NCI-H2081 (cell line): ENCODE data around the gene PODXL.
"Not testable (repeated sequence)": the region's sequence is repeated elsewhere in the genome, so short reads cannot be mapped to it uniquely, and the experiment has no call there.

Source experiments
- DNase-seq, 2 experiments: peaks; one replicate each; lab custom pipeline; 2025; lab: John Stamatoyannopoulos, UW

Gene PODXL

GRCh38 chr7:131489196-131489595 lies 67.2 kb downstream of the PODXL start:
- no peak for DNase-seq

DNA sequence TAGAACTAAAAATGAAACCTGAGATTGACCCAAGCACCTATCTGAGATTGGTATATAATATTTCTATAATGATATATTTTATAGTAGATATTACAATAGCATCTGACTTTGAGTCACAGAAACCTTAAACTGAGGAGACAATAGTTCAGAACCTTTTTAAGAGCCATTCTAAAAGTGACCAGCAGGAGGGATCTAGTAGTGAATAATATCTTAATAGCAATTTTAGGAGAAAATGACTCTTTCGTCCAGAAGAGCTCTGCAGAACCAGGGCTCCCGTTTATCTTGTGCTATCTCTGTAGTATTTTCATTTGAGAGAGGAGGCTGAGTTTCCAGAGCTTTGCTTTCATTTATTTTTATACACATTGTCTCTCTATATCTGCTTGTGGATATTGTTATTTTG lies 68.1 kb downstream of the PODXL start:
- DNase-seq = no peak

DNA sequence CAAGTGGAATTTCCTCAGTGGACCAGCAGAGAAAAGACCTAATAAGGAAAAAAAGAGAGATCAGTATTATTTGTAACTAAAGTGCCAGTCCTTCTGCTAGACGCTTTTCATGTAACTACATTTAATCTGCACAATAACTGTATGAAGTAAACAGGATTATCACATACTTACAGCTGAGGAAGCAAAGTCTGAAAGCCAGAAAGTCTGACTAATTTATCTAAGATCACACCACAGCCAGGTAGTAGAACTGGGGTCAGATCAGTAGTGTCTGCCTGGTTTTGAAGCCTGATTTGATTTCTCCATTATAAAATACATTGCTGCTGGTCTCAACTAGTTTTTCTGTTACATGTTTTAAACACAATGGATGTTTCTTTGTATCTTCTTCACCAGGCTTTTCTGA lies 69.2 kb downstream of the PODXL start:
- DNase-seq = no peak

GRCh38 chr7:131486346-131486745 lies 70.1 kb downstream of the PODXL start:
- DNase-seq = no peak

DNA sequence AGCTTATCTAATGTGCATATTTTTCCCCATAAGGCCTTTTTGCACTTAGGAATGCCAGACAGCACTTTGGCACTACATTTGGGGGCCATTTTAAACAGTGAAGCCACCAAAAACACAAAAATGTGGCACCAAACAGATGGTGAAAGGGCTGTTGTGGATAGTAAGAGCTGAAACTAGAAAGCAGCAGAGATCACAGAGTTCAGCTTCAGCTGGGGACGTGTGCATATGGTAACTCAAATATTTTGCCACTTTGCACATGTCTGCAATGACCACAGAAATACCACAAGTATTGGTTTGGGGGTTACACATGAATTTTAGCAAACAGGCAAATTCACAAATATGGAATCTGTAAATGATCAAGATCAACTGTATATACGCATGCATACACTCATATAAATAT lies 72.8 kb downstream of the PODXL start:
- no peak for DNase-seq

GRCh38 chr7:131482800-131483199 lies 73.6 kb downstream of the PODXL start:
- DNase-seq = no peak

DNA sequence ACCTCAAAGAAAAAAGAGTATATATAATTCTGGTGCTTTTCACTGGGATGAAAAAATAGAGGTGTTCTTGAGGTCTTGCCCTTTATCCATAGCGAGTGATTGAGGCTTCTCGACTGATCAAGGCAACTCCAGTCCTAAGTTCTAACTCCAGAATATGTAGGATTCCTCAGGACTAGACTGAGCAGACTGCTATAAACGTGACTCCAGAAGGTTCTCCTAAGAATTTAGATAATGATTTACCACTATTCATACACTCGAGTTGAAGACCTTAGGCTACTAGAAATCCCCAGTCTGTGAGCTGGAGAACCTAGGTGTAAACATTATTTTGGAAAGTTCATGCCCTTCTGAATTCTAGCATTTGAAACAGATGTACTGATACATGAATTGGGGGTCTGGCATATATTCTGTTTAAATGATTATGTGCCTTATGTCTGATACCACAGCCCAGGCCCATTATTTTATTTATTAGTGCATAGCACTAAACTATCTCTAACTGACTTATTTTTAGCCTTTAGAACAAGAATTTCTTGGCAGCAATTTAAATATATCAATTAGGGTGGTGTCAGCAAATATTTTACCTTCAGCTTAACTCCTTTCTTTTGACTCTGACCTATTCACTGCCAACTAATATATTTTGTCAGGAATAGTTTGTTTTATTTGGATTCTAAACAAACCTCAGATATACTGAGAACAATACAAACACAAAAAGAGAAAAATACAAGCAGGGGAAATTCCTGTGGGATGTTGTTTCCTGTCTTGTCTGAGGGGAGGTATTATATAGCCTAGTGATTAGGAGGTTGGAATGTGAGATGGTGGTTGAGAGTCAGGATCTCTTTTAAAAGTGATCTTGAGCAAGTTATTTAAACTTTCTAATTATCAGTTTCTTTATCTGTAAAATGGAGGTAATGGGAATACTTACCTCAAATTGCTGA lies 75.8 kb downstream of the PODXL start:
- DNase-seq = no peak

- no peak for DNase-seq
These were observed 79.7 kb downstream of the PODXL start for GRCh38 chr7:131476740-131477139.

DNA sequence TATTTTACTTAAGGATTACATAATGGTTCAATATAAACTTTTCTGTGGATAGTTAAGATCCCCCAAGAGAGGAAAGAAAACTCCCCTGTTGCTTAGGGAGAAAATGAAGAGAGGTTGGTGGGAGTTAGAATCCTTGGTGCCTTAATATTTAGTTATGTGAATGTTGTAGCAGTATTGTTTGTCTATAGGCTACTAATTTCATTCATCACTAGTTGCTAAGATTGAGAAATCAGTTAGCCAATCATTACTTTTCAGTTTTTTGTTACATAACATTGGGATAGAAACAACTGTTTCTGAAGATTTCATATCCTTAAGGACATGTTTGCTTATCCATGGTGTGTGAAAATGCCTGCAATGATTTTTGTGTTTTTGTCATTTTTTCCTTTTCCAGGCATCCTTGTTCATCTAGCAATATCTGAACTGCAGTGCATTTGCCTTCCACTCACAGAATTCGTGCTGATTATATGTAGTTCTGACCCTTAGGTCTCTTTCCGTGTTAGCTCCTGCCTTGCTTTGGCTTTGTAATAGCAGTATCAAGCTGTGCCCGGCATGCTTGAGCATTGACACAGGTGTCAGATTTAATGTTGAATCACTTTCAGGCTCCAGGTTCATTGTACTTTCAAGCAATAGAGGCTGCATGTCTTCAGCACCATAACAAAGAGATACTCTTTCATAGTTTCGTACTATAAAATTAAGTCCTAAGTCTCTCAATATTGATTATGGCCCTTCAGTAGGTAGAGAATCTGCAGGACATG lies 85.0 kb downstream of the PODXL start:
- DNase-seq = peak; percentile 74 to 93

DNA sequence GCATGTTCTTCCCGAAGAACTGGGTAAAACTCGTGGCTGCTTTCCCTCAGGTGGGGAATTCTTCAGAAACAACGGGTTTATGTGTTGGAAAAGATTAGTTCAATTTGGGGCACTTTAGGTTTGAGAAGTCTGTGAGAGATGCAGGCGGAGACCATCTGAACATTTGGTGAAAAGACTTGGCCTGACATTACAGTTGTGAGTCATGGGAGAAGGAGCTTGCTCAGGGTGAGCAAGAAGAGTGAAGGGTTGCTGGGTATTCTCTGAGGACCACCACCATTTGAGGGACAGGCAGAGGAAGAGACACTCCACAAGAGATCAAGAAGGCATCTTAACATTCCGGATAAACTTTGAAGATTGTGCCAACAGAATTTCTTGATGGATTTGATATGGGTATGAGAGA lies 88.6 kb downstream of the PODXL start:
- DNase-seq = no peak

DNA sequence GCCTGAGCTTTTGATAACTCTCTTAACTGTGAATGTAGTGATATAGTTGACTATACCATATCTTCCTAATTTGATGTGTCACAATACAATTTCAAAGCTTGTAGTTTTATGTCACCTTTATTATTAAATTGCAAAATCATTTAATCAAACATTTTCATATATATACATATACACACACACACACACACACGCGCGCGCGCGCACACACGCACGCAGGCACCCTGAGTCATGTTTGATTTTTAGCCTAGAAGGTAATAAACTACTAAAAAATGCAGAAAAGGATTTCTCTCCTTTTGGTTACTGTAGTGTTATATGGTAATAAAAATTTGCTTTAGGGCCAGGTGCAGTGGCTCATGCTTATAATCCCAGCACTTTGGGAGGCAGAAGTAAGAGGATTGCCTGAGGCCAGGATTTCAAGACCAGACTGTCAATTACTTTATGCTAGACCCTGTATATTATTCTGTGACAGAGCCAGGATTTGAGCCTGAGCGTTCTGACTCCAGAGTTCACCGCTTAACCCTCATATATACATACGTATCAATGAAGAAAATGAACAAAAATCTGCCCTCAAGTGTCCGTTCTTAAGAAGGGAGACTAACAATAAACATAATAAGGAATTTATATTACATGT lies 89.6 kb downstream of the PODXL start:
- no peak for DNase-seq

DNA sequence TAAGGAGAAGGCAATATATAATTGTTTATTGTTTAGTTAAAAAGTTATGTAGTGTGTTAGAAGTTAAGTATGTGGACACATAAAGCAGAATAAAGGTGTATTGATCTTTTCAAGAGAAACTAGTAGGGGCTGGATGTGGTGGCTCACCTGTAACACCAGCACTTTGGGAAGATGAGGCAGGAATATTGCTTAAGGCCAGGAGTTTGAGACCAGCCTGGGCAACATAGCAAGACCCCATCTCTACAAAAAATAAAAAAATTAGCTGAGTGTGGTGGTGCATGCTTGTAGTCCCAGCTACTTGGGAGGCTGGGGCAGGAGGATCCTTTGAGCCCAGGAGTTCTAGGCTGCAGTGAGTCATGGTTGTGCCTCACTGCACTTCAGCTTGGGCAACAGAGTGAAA lies 93.7 kb downstream of the PODXL start:
- not testable (repeated sequence) for DNase-seq

DNA sequence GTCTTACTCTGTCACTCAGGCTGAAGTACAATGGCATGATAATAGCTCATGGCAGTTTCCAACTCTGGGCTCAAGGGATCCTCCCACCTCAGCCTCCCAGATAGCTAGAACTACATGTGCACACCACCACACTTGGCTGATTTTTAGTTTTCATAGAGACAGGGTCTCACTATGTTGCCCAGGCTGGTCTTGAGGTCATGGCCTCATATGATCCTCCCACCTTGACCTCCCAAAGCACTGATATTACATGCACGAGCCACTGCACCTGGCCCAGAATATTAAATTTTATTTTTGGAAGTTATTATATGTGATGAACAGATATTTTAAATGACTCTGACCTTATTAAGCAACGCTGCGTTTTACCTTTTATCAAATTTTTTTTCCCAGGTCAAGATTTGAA lies 94.4 kb downstream of the PODXL start:
- no peak for DNase-seq

DNA sequence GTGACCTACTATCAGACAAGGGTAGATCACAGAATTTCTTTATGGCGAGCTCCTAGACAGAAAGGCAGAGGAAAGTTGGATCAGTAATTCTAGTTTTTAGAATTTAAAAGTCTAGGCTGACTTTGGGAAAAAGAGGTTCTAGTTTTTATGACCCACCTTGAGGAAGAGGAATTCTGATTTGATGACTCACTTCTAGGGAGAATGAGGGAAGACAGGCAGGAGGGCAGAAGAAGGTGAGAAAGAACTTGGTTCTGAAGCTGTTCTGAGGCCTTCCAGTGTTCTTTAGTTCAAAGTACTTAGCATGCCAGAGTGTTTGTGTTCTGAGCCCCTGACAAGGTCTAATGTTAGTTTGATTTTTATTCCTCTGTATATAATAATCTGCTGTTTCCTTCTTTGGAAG lies 97.2 kb downstream of the PODXL start:
- no peak for DNase-seq

GRCh38 chr7:131456338-131456737 lies 100.1 kb downstream of the PODXL start:
- no peak for DNase-seq

- no peak for DNase-seq
These were observed 100.9 kb downstream of the PODXL start for GRCh38 chr7:131455546-131455945.

GRCh38 chr7:131455001-131455400 lies 101.4 kb downstream of the PODXL start:
- DNase-seq = no peak

- peak in 1 of 2 experiments; percentile 24 for DNase-seq
These were observed 101.9 kb downstream of the PODXL start for GRCh38 chr7:131454498-131454897.
